Esophagus squamous epithelium (tissue), 5 donors: Measurements from ENCODE around the gene ABLIM2. TPM values are rescaled to one million over a fixed set of nuclear protein-coding genes. Genes with fewer than 3 reads are reported as not detected.

Experiments
- DNase-seq: peaks from one replicate; lab custom pipeline; 2025; lab: John Stamatoyannopoulos, UW
- H3K27ac ChIP-seq, 4 donors: fragments of 200-600 bp; sonication (generic); one replicate each; pipeline ENCODE4 v1.5.1; 2016 to 2019; ENCODE audit warnings: mild to moderate bottlenecking in 1 of 4
- H3K27me3 ChIP-seq, 4 donors: fragments of 200-600 bp; sonication (generic); 1 replicate in 3 of 4; 2 replicates in 1 of 4; pipeline versions ENCODE4 v1.5.1 to v1.6.0; 2017 to 2021; ENCODE audit warnings: antibody characterized with exemption in 1 of 4
- H3K36me3 ChIP-seq, 3 donors: fragments of 200-600 bp; sonication (generic); one replicate each; pipeline ENCODE4 v1.5.1; 2016 to 2019
- H3K4me1 ChIP-seq, 3 donors: fragments of 200-600 bp; sonication (generic); one replicate each; pipeline ENCODE4 v1.5.1; 2017 to 2019
- H3K4me3 ChIP-seq, 4 donors: fragments of 200-600 bp; sonication (generic); 1 replicate in 3 of 4; 2 replicates in 1 of 4; pipeline ENCODE4 v1.5.1; 2016 to 2019; ENCODE audit warnings: mild to moderate bottlenecking in 2 of 4, moderate library complexity in 1 of 4
- H3K9me3 ChIP-seq, 3 donors: fragments of 200-600 bp; sonication (generic); one replicate each; pipeline ENCODE4 v1.5.1; 2016 to 2019
- POLR2A ChIP-seq, 4 donors: fragments of 450-650 bp; IDR thresholded peaks; one replicate each; pipeline ENCODE4 v1.6.1; 2017; ENCODE audit warnings: antibody characterized with exemption in 4 of 4, mild to moderate bottlenecking in 4 of 4, moderate library complexity in 3 of 4
- WGBS, 2 donors: methylation state at CpG; one replicate each; pipeline ENCODE4 v1.1.5; 2018; 5-methylcytosine and 5-hydroxymethylcytosine counted together
- intact Hi-C: fragments of 100-400 bp; cut with DNase I; formaldehyde crosslinking; loops from one replicate; pipeline ENCODE4 v1.15.0; 2022
- total RNA-seq, 4 donors: library from RNA; depleted of rRNA; stranded (reverse); fragments of >200 nt; gene quantifications; one replicate each; pipeline ENCODE4 v1.1.0, GENCODE V29; 2016
- TF ChIP-seq, protein P1 (sequence below), 6 experiments: fragments of 450-650 bp in 4 of 6; fragments of 200-600 bp in 2 of 6; sonication (generic) in 2 of 6; IDR thresholded peaks; one replicate each; pipeline ENCODE4 v1.5.1; 2016 to 2019; ENCODE audit warnings: antibody characterized with exemption in 6 of 6, mild to moderate bottlenecking in 4 of 6, moderate library complexity in 4 of 6
- donor health status: DM: yes; HTN: yes; CAD: no.

The ABLIM2 gene
- total RNA-seq, 4 donors from 2014 or later: 13.5 to 26.7 (median 15.7) TPM

DNA sequence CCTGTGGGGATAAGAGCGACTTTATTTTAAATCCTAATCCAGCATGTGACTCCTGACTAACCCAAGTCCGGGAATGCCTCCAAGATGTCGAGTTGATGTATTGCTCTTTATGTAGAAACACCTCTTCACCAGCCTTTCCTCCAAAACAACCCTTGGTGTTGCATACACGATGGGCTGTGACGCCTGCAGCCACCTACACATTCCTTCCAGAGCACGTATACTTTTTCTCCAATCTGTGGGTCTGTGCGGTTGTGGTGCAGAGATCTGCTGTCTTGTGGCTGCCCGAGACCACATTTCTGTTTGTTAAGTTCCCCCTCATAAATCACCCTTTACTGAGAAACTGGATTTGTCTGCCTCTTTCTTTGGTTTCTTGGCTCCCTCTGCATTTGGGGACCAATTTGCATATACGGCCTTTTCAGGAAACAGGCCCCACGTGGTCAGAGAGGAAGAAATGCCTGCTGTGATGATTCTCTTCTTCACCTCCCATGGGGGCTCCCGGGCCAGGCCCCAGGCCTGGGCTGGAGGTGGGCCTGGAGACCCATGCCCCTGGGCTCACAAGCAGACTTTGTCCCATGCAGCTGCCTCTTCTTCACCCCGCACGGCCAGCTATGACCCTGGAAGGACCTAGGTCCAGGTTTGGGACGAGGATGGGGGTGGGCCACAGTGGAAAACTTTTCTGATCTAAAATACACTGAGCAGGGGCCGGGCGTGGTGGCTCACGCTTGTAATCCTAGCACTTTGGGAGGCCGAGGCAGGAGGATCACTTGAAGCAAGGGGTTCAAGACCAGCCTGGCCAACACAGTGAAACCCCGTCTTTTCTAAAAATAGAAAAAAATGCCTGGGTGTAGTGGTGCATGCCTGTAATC, 197.6 kb downstream of the ABLIM2 start:
- intact Hi-C loops: no loop called here
- no peak for DNase-seq
- WGBS, 2 donors: 21 to 28% methylated on average over 12 to 15 of the region's 19 CpGs

DNA sequence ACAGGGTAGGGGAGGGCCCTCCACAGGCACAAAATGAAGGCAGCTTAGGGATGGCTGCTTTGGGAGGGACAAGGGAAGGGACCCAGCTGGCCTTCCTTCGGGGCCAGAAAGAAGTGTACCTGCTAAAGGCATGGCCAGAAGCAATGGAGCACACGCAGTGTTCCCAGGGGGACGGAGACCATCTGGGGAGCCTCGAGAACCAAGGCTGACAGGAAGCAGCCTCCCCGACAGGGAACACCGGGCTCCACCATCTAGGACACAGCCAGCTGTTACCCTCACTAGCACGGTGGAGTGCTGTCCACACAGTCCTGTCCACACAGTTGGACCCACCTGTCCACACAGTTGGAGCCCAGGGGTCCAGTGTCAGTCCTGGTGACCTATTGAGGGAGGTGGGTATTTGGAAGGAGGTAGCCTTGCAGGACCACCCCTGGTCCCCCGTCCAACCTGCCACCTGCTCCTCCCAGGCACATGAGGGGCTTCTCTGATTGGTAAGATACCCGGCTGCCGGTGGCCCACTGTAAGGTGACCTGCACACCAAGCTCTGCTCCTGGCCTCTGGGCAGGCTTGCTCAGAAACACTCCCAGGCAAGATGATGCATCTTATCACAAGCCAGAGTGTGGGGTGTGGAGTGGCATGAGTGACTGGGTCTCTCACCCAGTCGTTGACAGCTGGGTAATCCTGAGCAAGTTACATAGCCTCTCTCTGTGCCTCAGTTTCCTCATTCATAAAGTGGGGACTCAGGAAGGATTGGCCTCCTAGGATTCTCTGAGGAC, 198.4 kb downstream of the ABLIM2 start:
- WGBS, 2 donors: 68 to 83% methylated on average over 8 to 9 of the region's 11 CpGs
- intact Hi-C loops: no loop called here
- Histone ChIP-seq H3K36me3 (no peaks in the 10 kb centered on the region), H3K4me3 (no peak overlapping the region), H3K27ac (peak overlapping the region; percentile 54 to 88 (median 74)), H3K27me3 (no peaks in the 10 kb centered on the region), H3K9me3 (no peaks in the 10 kb centered on the region), H3K4me1 (peaks cover 18 to 68% (median 37%) of the 10 kb centered on the region in 3 donors)
- TF ChIP-seq POLR2A (IDR thresholded peaks at IDR 0.05): no peak
- TF ChIP-seq, protein P1, sequence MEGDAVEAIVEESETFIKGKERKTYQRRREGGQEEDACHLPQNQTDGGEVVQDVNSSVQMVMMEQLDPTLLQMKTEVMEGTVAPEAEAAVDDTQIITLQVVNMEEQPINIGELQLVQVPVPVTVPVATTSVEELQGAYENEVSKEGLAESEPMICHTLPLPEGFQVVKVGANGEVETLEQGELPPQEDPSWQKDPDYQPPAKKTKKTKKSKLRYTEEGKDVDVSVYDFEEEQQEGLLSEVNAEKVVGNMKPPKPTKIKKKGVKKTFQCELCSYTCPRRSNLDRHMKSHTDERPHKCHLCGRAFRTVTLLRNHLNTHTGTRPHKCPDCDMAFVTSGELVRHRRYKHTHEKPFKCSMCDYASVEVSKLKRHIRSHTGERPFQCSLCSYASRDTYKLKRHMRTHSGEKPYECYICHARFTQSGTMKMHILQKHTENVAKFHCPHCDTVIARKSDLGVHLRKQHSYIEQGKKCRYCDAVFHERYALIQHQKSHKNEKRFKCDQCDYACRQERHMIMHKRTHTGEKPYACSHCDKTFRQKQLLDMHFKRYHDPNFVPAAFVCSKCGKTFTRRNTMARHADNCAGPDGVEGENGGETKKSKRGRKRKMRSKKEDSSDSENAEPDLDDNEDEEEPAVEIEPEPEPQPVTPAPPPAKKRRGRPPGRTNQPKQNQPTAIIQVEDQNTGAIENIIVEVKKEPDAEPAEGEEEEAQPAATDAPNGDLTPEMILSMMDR (IDR thresholded peaks at IDR 0.05): no peak
- no peak for DNase-seq

More for the DNA sequence above, 197.6 kb downstream of the ABLIM2 start:
- TF ChIP-seq POLR2A (IDR thresholded peaks at IDR 0.05): no peak
- TF ChIP-seq, protein P1 (IDR thresholded peaks at IDR 0.05): no peak
- Histone ChIP-seq H3K4me1 (peaks cover 24 to 70% (median 37%) of the 10 kb centered on the region in 3 donors), H3K36me3 (no peaks in the 10 kb centered on the region), H3K9me3 (no peaks in the 10 kb centered on the region), H3K4me3 (peak overlapping the region in 1 of 4 donors; percentile 14), H3K27ac (peak overlapping the region; percentile 54 to 88 (median 74)), H3K27me3 (no peaks in the 10 kb centered on the region)

DNA sequence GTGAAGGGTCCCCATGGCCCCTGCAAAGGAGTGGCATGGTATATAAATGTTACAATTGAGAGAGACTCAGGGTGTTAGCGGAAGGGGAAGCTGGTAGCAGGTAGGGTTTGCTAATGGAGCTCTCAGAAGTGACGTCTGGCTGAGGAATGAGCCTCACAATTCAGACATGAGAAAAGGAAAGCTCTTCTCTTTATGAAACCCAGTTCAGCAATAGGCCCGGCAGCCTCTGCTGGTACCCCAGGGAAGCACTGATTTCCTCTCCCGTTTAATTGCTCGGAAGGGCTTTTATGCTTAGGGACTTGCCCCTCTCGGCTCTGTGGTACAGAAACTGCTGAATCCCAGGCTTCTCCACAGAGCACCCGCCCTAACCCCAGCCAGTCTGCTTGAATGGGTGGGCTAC, 199.5 kb downstream of the ABLIM2 start:
- intact Hi-C loops: no loop called here

DNA sequence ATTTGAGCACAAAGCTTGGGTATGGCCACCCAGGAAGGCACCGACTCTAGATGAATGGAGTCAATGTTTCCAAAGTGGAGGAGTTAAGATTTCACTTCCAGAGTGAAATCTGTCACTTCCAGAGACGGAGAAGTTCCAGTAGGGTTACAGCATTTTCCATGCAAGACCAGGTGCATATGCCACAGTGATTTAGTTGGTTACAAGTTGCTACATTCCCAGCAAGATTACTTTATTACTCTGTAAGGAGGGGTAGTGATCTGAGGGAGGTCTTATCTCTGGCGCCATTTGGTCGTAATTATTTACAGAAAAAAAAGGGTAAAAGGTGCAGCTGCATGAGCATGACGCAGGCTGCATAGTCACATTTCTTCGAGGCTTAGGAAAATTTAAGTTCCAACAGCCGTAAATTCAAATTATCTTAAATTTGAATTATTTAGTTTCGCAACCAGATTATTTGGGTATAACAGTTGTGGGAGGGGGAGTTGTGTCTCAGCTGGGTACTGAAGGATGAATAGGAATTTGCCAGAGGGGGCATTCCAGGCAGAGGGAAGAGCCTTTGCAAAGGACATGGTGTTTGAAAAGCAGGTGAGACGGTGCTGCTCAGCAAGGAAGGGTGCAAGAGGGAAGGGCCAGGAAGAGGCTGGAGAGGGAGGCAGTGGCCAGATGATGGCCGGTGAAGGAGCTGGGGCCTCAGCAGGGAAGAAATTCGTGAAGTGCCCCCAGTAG, 201.5 kb downstream of the ABLIM2 start:
- 70 to 78% methylated on average over 11 of the region's 11 CpGs for WGBS, 2 donors
- no peaks in the 10 kb centered on the region for H3K36me3 ChIP-seq
- DNase-seq: no peak
- TF ChIP-seq POLR2A (IDR thresholded peaks at IDR 0.05): no peak
- TF ChIP-seq, protein P1 (IDR thresholded peaks at IDR 0.05): no peak
- peaks cover 0 to 5% (median 0%) of the 10 kb centered on the region in 3 donors for H3K9me3 ChIP-seq
- H3K27ac ChIP-seq: peak overlapping the region in 2 of 4 donors; percentile 30 to 60
- H3K4me1 ChIP-seq: peaks cover 14 to 41% (median 26%) of the 10 kb centered on the region in 3 donors
- H3K27me3 ChIP-seq: no peaks in the 10 kb centered on the region
- intact Hi-C loops: no loop called here
- no peak overlapping the region for H3K4me3 ChIP-seq

More for the DNA sequence above, 199.5 kb downstream of the ABLIM2 start:
- Histone ChIP-seq H3K27ac (peak overlapping the region in 2 of 4 donors; percentile 59 to 79), H3K9me3 (peaks cover 0 to 3% (median 0%) of the 10 kb centered on the region in 3 donors), H3K36me3 (no peaks in the 10 kb centered on the region), H3K4me3 (no peak overlapping the region), H3K27me3 (no peaks in the 10 kb centered on the region), H3K4me1 (peaks cover 14 to 56% (median 27%) of the 10 kb centered on the region in 3 donors)
- DNase-seq: no peak
- TF ChIP-seq, protein P1 (IDR thresholded peaks at IDR 0.05): no peak
- TF ChIP-seq POLR2A (IDR thresholded peaks at IDR 0.05): no peak
- WGBS, 2 donors: 72 to 81% methylated on average over 5 to 7 of the region's 7 CpGs
